ENCODE data around the gene AEBP1. TPM values are rescaled to one million over a fixed set of nuclear protein-coding genes. Genes with fewer than 3 reads are reported as not detected.

The AEBP1 gene
- total RNA-seq, 1 donor from 2014 or later = 422 TPM

GRCh38 chr7:44157116-44158080 lies 53.3 kb downstream of the AEBP1 start:
- DNase-seq (ENCODE audit: low spot score) = no peak
- Mint-ChIP-seq H3K9me3 (ENCODE audit: low read depth) (no peaks in the 10 kb centered on the region), H3K4me1 (ENCODE audit: low read depth) (peaks cover 3% of the 10 kb centered on the region), H3K36me3 (ENCODE audit: low read depth) (no peaks in the 10 kb centered on the region), H3K4me3 (ENCODE audit: unreplicated experiment) (no peak overlapping the region), H3K27ac (ENCODE audit: unreplicated experiment) (no peak overlapping the region), H3K27me3 (ENCODE audit: low read depth) (no peaks in the 10 kb centered on the region)
- TF ChIP-seq CTCF (IDR thresholded peaks at IDR 0.05) = no peak

- no peak overlapping the region for H3K27ac Mint-ChIP-seq (ENCODE audit: unreplicated experiment)
- no peaks in the 10 kb centered on the region for H3K9me3 Mint-ChIP-seq (ENCODE audit: low read depth)
- no peak for TF ChIP-seq CTCF (IDR thresholded peaks at IDR 0.05)
- H3K27me3 Mint-ChIP-seq (ENCODE audit: low read depth) = no peaks in the 10 kb centered on the region
- H3K36me3 Mint-ChIP-seq (ENCODE audit: low read depth) = no peaks in the 10 kb centered on the region
- no peak overlapping the region for H3K4me3 Mint-ChIP-seq (ENCODE audit: unreplicated experiment)
- peaks cover 12% of the 10 kb centered on the region for H3K4me1 Mint-ChIP-seq (ENCODE audit: low read depth)
- no peak for DNase-seq (ENCODE audit: low spot score)
Measured at GRCh38 chr7:44158096-44158872, 54.1 kb downstream of the AEBP1 start.

- Mint-ChIP-seq H3K4me1 (ENCODE audit: low read depth) (peaks cover 19% of the 10 kb centered on the region), H3K9me3 (ENCODE audit: low read depth) (no peaks in the 10 kb centered on the region), H3K36me3 (ENCODE audit: low read depth) (no peaks in the 10 kb centered on the region), H3K27me3 (ENCODE audit: low read depth) (no peaks in the 10 kb centered on the region), H3K27ac (ENCODE audit: unreplicated experiment) (no peak overlapping the region), H3K4me3 (ENCODE audit: unreplicated experiment) (no peak overlapping the region)
- DNase-seq (ENCODE audit: low spot score) = no peak
- no peak for TF ChIP-seq CTCF (IDR thresholded peaks at IDR 0.05)
Measured at GRCh38 chr7:44158873-44159631, 54.9 kb downstream of the AEBP1 start.

- no peak for TF ChIP-seq CTCF (IDR thresholded peaks at IDR 0.05)
- no peaks in the 10 kb centered on the region for H3K36me3 Mint-ChIP-seq (ENCODE audit: low read depth)
- DNase-seq (ENCODE audit: low spot score) = no peak
- peaks cover 27% of the 10 kb centered on the region for H3K4me1 Mint-ChIP-seq (ENCODE audit: low read depth)
- H3K27me3 Mint-ChIP-seq (ENCODE audit: low read depth) = no peaks in the 10 kb centered on the region
- no peak overlapping the region for H3K4me3 Mint-ChIP-seq (ENCODE audit: unreplicated experiment)
- no peaks in the 10 kb centered on the region for H3K9me3 Mint-ChIP-seq (ENCODE audit: low read depth)
- H3K27ac Mint-ChIP-seq (ENCODE audit: unreplicated experiment) = no peak overlapping the region
Measured at GRCh38 chr7:44159824-44160630, 55.9 kb downstream of the AEBP1 start.

Data from chondrocyte (in vitro differentiated cells).